Measurements from ENCODE around the gene ACACA.

Gene ACACA

DNA sequence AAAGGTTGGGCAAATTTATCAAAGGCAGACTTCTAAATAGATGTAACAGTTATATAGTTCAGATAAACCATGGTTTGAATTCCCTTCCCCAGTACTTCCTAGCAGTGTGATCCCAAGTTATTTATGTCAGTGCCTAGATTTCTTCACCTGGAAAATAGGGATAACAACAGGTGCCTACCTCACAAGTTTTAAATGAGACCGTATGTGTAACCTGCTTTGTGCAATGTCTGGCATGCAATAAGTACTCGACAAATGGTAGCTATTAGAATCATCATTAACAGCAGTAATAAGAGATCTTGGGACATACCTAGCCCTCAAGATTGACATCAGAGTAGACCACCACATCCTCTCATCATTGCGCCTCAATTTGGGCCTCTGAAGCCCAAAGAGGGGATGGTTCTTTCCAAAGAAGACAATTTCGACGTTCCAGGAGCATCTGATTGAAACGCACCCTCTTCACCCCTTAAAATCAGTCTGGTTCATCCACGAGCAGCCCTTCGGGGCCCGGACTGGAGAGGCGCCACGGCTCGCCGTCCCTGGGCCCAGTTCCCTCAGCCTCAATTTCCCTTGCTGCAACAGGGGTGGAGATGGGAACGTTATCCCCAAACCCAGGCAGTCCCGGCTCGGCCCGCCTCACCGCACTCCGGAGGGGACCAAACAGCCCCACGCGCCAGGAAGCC lies 541 bp downstream of the ACACA start (continued):
- TF ChIP-seq, protein P1, sequence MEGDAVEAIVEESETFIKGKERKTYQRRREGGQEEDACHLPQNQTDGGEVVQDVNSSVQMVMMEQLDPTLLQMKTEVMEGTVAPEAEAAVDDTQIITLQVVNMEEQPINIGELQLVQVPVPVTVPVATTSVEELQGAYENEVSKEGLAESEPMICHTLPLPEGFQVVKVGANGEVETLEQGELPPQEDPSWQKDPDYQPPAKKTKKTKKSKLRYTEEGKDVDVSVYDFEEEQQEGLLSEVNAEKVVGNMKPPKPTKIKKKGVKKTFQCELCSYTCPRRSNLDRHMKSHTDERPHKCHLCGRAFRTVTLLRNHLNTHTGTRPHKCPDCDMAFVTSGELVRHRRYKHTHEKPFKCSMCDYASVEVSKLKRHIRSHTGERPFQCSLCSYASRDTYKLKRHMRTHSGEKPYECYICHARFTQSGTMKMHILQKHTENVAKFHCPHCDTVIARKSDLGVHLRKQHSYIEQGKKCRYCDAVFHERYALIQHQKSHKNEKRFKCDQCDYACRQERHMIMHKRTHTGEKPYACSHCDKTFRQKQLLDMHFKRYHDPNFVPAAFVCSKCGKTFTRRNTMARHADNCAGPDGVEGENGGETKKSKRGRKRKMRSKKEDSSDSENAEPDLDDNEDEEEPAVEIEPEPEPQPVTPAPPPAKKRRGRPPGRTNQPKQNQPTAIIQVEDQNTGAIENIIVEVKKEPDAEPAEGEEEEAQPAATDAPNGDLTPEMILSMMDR (tag by site-specific recombination; IDR thresholded peaks at IDR 0.05), result 0 out of 2 replicates have a peak, but pooled peaks have one; percentile 19
- TF ChIP-seq, protein P2, sequence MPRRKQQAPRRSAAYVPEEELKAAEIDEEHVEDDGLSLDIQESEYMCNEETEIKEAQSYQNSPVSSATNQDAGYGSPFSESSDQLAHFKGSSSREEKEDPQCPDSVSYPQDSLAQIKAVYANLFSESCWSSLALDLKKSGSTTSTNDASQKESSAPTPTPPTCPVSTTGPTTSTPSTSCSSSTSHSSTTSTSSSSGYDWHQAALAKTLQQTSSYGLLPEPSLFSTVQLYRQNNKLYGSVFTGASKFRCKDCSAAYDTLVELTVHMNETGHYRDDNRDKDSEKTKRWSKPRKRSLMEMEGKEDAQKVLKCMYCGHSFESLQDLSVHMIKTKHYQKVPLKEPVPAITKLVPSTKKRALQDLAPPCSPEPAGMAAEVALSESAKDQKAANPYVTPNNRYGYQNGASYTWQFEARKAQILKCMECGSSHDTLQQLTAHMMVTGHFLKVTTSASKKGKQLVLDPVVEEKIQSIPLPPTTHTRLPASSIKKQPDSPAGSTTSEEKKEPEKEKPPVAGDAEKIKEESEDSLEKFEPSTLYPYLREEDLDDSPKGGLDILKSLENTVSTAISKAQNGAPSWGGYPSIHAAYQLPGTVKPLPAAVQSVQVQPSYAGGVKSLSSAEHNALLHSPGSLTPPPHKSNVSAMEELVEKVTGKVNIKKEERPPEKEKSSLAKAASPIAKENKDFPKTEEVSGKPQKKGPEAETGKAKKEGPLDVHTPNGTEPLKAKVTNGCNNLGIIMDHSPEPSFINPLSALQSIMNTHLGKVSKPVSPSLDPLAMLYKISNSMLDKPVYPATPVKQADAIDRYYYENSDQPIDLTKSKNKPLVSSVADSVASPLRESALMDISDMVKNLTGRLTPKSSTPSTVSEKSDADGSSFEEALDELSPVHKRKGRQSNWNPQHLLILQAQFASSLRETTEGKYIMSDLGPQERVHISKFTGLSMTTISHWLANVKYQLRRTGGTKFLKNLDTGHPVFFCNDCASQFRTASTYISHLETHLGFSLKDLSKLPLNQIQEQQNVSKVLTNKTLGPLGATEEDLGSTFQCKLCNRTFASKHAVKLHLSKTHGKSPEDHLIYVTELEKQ (tag by site-specific recombination; IDR thresholded peaks at IDR 0.05; ENCODE audit: borderline replicate concordance), result no peak
- TF ChIP-seq ZNF514 (tag by site-specific recombination; IDR thresholded peaks at IDR 0.05) (no peak), BCL11B (tag by site-specific recombination; IDR thresholded peaks at IDR 0.05; ENCODE audit: low read depth) (no peak), SALL2 (tag by site-specific recombination; IDR thresholded peaks at IDR 0.05; ENCODE audit: borderline replicate concordance) (no peak), ZBTB21 (tag by site-specific recombination; IDR thresholded peaks at IDR 0.05) (no peak; the same call in 1 of the 2 replicates), SCRT2 (tag by site-specific recombination; IDR thresholded peaks at IDR 0.05) (peak; percentile 94), ZBTB20 (tag by site-specific recombination; IDR thresholded peaks at IDR 0.05) (peak; percentile 67), ZFP37 (tag by site-specific recombination; IDR thresholded peaks at IDR 0.05) (no peak), KLF1 (tag by site-specific recombination; IDR thresholded peaks at IDR 0.05) (no peak), ZNF266 (tag by site-specific recombination; IDR thresholded peaks at IDR 0.05; ENCODE audit: low read depth) (no peak), SP2 (tag by site-specific recombination; IDR thresholded peaks at IDR 0.05) (no peak), ZBTB48 (tag by site-specific recombination; IDR thresholded peaks at IDR 0.05) (peak; percentile 54; the same call in 1 of the 2 replicates), SCRT1 (tag by site-specific recombination; IDR thresholded peaks at IDR 0.05; ENCODE audit: borderline replicate concordance) (peak; percentile 69), ZFP69B (tag by site-specific recombination; IDR thresholded peaks at IDR 0.05) (no peak), YY2 (tag by site-specific recombination; IDR thresholded peaks at IDR 0.05) (0 out of 2 replicates have a peak, but pooled peaks have one; percentile 11), ZNF76 (tag by site-specific recombination; IDR thresholded peaks at IDR 0.05; ENCODE audit: borderline replicate concordance, low read depth) (peak; percentile 80), ZEB2 (tag by site-specific recombination; IDR thresholded peaks at IDR 0.05) (0 out of 2 replicates have a peak, but pooled peaks have one; percentile 19), ZBTB1 (tag by site-specific recombination; IDR thresholded peaks at IDR 0.05) (no peak)
- TF ChIP-seq, protein P3, sequence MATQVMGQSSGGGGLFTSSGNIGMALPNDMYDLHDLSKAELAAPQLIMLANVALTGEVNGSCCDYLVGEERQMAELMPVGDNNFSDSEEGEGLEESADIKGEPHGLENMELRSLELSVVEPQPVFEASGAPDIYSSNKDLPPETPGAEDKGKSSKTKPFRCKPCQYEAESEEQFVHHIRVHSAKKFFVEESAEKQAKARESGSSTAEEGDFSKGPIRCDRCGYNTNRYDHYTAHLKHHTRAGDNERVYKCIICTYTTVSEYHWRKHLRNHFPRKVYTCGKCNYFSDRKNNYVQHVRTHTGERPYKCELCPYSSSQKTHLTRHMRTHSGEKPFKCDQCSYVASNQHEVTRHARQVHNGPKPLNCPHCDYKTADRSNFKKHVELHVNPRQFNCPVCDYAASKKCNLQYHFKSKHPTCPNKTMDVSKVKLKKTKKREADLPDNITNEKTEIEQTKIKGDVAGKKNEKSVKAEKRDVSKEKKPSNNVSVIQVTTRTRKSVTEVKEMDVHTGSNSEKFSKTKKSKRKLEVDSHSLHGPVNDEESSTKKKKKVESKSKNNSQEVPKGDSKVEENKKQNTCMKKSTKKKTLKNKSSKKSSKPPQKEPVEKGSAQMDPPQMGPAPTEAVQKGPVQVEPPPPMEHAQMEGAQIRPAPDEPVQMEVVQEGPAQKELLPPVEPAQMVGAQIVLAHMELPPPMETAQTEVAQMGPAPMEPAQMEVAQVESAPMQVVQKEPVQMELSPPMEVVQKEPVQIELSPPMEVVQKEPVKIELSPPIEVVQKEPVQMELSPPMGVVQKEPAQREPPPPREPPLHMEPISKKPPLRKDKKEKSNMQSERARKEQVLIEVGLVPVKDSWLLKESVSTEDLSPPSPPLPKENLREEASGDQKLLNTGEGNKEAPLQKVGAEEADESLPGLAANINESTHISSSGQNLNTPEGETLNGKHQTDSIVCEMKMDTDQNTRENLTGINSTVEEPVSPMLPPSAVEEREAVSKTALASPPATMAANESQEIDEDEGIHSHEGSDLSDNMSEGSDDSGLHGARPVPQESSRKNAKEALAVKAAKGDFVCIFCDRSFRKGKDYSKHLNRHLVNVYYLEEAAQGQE (tag by site-specific recombination; IDR thresholded peaks at IDR 0.05), result 0 out of 2 replicates have a peak, but pooled peaks have one; percentile 47
- TF ChIP-seq, protein P4, sequence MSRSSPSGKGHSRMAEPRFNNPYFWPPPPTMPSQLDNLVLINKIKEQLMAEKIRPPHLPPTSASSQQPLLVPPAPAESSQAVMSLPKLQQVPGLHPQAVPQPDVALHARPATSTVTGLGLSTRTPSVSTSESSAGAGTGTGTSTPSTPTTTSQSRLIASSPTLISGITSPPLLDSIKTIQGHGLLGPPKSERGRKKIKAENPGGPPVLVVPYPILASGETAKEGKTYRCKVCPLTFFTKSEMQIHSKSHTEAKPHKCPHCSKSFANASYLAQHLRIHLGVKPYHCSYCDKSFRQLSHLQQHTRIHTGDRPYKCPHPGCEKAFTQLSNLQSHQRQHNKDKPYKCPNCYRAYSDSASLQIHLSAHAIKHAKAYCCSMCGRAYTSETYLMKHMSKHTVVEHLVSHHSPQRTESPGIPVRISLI (tag by site-specific recombination; IDR thresholded peaks at IDR 0.05), result peak; percentile 9; the same call in 1 of the 2 replicates
- TF ChIP-seq, protein P5, sequence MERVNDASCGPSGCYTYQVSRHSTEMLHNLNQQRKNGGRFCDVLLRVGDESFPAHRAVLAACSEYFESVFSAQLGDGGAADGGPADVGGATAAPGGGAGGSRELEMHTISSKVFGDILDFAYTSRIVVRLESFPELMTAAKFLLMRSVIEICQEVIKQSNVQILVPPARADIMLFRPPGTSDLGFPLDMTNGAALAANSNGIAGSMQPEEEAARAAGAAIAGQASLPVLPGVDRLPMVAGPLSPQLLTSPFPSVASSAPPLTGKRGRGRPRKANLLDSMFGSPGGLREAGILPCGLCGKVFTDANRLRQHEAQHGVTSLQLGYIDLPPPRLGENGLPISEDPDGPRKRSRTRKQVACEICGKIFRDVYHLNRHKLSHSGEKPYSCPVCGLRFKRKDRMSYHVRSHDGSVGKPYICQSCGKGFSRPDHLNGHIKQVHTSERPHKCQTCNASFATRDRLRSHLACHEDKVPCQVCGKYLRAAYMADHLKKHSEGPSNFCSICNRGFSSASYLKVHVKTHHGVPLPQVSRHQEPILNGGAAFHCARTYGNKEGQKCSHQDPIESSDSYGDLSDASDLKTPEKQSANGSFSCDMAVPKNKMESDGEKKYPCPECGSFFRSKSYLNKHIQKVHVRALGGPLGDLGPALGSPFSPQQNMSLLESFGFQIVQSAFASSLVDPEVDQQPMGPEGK (tag by site-specific recombination; IDR thresholded peaks at IDR 0.05), result 0 out of 2 replicates have a peak, but pooled peaks have one; percentile 87
- TF ChIP-seq, protein P6, sequence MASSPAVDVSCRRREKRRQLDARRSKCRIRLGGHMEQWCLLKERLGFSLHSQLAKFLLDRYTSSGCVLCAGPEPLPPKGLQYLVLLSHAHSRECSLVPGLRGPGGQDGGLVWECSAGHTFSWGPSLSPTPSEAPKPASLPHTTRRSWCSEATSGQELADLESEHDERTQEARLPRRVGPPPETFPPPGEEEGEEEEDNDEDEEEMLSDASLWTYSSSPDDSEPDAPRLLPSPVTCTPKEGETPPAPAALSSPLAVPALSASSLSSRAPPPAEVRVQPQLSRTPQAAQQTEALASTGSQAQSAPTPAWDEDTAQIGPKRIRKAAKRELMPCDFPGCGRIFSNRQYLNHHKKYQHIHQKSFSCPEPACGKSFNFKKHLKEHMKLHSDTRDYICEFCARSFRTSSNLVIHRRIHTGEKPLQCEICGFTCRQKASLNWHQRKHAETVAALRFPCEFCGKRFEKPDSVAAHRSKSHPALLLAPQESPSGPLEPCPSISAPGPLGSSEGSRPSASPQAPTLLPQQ (tag by site-specific recombination; IDR thresholded peaks at IDR 0.05), result 0 out of 2 replicates have a peak, but pooled peaks have one; percentile 48
- TF ChIP-seq, protein P7, sequence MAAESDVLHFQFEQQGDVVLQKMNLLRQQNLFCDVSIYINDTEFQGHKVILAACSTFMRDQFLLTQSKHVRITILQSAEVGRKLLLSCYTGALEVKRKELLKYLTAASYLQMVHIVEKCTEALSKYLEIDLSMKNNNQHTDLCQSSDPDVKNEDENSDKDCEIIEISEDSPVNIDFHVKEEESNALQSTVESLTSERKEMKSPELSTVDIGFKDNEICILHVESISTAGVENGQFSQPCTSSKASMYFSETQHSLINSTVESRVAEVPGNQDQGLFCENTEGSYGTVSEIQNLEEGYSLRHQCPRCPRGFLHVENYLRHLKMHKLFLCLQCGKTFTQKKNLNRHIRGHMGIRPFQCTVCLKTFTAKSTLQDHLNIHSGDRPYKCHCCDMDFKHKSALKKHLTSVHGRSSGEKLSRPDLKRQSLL (tag by site-specific recombination; IDR thresholded peaks at IDR 0.05), result no peak

Measured in HEK293 (cell line).